Mesodermal cell (in vitro differentiated cells): Measurements from ENCODE around the gene NDFIP1. TPM values are rescaled to one million over a fixed set of nuclear protein-coding genes. Genes with fewer than 3 reads are reported as not detected.
A peak's percentile ranks its signal among the peaks of the same experiment; 100 is the strongest.

Experiments used
- H3K27ac ChIP-seq: 2 replicates; pipeline ENCODE4 v1.7.0; 2013; ENCODE audit warnings: mild to moderate bottlenecking, low read depth, low read length, moderate library complexity; ENCODE audit not compliant: severe bottlenecking
- H3K36me3 ChIP-seq: 2 replicates; pipeline ENCODE4 v1.7.1; 2013; ENCODE audit warnings: mild to moderate bottlenecking, low read length, moderate library complexity; ENCODE audit not compliant: control insufficient read depth, insufficient read depth
- H3K4me1 ChIP-seq: one replicate; pipeline ENCODE4 v1.7.1; 2013; ENCODE audit warnings: mild to moderate bottlenecking, low read length; ENCODE audit not compliant: insufficient read depth, control insufficient read depth, poor library complexity, severe bottlenecking
- H3K4me3 ChIP-seq: 2 replicates; pipeline ENCODE4 v1.7.0; 2013; ENCODE audit warnings: low read length, control low read depth, mild to moderate bottlenecking; ENCODE audit not compliant: insufficient read depth, poor library complexity, severe bottlenecking; ENCODE audit errors: extremely low read depth
- H3K9me3 ChIP-seq: 2 replicates; pipeline ENCODE4 v1.7.1; 2013; ENCODE audit warnings: mild to moderate bottlenecking, low read length, moderate library complexity; ENCODE audit not compliant: control insufficient read depth
- WGBS, 2 experiments: methylation state at CpG; one replicate each; pipeline ENCODE4 v1.1.5; 2013; ENCODE audit warnings: missing lambda C conversion rate in 2 of 2; ENCODE audit not compliant: insufficient coverage in 2 of 2; 5-methylcytosine and 5-hydroxymethylcytosine counted together
- polyA plus RNA-seq, 2 experiments: library from polyadenylated mRNA; stranded (reverse); fragments of 50-300 nt; gene quantifications; one replicate each; pipeline ENCODE4 v1.2.3, GENCODE V29; 2013

NDFIP1 gene, protein sequence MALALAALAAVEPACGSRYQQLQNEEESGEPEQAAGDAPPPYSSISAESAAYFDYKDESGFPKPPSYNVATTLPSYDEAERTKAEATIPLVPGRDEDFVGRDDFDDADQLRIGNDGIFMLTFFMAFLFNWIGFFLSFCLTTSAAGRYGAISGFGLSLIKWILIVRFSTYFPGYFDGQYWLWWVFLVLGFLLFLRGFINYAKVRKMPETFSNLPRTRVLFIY
- polyA plus RNA-seq (2013, experiment 1 of 2), result 46.7 TPM
- polyA plus RNA-seq (2013, experiment 2 of 2), result 49.4 TPM

- no peaks in the 10 kb centered on the region for H3K9me3 ChIP-seq
- H3K4me3 ChIP-seq, result peak within 1 kb of the TSS; percentile 83
- no peaks in the 10 kb centered on the region for H3K36me3 ChIP-seq
- H3K27ac ChIP-seq, result peak within 1 kb of the TSS; percentile 78
- WGBS, 2 experiments, result 4% methylated on average over 75 to 87 of the region's 103 CpGs
- no peaks in the 10 kb centered on the region for H3K4me1 ChIP-seq
These were observed at the start of gene NDFIP1 for GRCh38 chr5:142108432-142109330. Gene NDFIP1 (plus strand): TSS chr5:142108779. CDS start chr5:142108975, 196 bp downstream.

DNA sequence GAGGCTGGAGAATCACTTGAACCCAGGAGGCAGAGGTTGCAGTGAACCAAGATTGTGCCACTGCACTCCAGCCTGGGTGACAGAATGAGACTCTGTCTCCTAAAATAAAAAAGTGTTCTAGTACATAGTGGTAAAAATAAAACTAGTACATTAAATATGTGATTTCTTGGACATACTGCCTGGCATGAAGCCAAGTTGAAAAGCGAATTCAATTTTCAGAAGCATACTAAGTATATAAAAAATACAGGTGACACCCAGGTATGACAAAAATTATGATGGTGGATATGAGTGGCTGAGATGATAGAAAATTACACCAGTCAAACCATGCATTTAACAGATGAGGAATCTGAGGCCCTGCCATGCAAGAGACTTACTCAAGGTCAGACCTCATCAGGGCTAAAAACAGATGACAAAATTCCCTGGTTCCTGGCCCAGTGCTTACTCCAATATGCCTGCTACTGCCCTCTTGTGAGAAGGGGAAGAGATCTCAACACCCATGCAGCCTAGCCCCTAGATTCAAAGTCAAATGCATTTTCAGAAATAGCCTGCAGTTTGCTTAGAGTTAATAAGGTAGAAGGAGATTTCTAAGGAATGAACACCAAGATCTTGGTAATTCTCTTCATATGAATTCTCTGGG is 49.2 kb upstream of the NDFIP1 start:
- Histone ChIP-seq H3K9me3 (no peaks in the 10 kb centered on the region), H3K4me1 (peaks cover 11% of the 10 kb centered on the region)
- WGBS, 2 experiments, result no CpG with 5 or more reads among the region's 1 CpG

GRCh38 chr5:142063376-142063775 is 45.2 kb upstream of the NDFIP1 start:
- H3K9me3 ChIP-seq, result no peaks in the 10 kb centered on the region
- H3K27ac ChIP-seq, result peak overlapping the region; percentile 93
- WGBS, 2 experiments, result 80 to 83% methylated on average over 1 to 3 of the region's 4 CpGs
- peaks cover 11% of the 10 kb centered on the region for H3K4me1 ChIP-seq
- no peak overlapping the region for H3K4me3 ChIP-seq
- H3K36me3 ChIP-seq, result no peaks in the 10 kb centered on the region

More for the DNA sequence above, 49.2 kb upstream of the NDFIP1 start:
- Histone ChIP-seq H3K4me3 (no peak overlapping the region), H3K27ac (no peak overlapping the region), H3K36me3 (no peaks in the 10 kb centered on the region)

DNA sequence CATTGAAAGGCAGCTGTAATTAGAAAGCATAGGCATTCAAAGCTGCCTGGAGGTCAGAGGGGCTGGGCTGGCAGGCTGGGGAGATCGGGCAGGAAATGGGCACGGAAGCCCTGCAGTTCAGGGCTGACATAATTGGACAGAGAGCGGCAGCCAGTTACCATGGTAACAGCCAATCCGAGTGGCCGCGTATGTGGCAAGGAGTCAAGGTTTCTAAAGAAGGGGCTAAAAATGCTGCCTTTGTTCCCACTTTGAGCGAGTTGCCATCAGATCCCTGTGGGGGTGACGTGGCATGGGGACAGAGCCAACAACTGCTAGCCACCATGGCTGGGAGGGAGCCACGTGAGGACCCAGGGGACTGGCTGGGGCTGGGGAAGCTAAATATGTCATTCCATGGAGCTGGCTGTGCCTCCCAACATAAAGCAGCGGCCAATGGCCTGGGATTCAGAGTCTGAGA is 44.7 kb upstream of the NDFIP1 start:
- 21 to 27% methylated on average over 10 of the region's 10 CpGs for WGBS, 2 experiments

DNA sequence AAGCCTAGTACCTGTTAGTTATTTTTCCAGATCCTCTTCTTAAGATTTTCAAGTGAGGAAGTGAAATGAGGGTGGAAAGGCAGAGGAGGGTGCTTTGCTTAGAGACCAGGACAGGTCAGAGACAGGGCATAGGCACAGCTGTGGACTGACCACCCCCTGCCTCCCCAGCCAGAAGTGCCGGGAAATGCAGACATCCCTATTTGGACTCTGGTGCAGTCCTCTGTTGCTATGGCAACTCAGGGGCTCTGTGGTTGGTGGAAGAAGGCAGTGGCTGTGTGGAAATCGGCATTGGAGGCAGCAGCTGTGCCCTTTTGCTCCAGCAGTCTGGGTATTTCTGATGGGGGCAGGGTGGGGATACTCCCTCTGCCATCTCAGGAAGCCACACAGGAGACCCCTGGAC is 43.3 kb upstream of the NDFIP1 start:
- Histone ChIP-seq H3K9me3 (no peaks in the 10 kb centered on the region), H3K27ac (no peak overlapping the region), H3K4me3 (no peak overlapping the region), H3K36me3 (no peaks in the 10 kb centered on the region), H3K4me1 (peaks cover 11% of the 10 kb centered on the region)
- WGBS, 2 experiments, result 20 to 63% methylated on average over 1 of the region's 2 CpGs

More for the DNA sequence above, 44.7 kb upstream of the NDFIP1 start:
- H3K27ac ChIP-seq, result peak overlapping the region; percentile 93
- no peak overlapping the region for H3K4me3 ChIP-seq
- H3K9me3 ChIP-seq, result no peaks in the 10 kb centered on the region
- no peaks in the 10 kb centered on the region for H3K36me3 ChIP-seq
- H3K4me1 ChIP-seq, result peaks cover 11% of the 10 kb centered on the region

DNA sequence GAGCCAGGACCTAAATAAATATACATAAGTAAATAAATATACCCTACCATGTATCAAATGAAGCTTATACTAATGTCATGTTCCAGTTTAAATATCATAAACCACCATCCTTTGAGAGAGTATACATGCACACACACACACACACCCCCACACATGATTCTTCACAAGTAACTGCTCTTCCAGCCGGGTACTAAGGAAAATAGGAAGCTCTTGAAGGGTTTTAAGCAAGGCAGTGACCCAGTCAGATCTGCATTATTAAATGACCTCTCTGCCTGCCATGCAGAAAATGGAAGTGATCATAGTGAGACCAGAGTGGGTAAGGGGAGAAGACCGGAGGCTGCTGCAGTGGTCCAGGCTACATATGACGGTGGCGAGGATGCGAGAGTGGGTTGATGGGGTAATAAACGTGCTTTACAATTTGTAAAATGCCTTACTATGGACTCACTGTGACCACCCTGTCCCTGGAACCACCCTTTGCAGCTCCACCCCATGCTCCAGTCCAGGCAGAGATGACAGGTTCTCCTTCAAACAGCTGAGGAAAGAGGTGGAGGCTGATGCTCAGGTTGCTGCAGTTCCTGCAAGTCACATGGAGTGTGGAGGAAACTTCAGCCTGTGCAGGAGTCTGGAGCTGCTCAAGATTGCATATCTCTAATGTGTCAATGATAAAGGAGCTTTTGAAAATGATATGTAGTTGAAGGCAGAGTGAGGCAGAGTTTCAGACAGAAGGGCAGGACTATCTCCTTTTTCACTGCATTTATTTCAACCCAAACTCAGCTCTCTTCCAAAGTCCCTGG is 38.8 kb upstream of the NDFIP1 start:
- no peak overlapping the region for H3K27ac ChIP-seq
- WGBS, 2 experiments, result 93% methylated on average over 3 of the region's 6 CpGs
- H3K36me3 ChIP-seq, result no peaks in the 10 kb centered on the region
- no peaks in the 10 kb centered on the region for H3K9me3 ChIP-seq
- H3K4me3 ChIP-seq, result no peak overlapping the region
- no peaks in the 10 kb centered on the region for H3K4me1 ChIP-seq

DNA sequence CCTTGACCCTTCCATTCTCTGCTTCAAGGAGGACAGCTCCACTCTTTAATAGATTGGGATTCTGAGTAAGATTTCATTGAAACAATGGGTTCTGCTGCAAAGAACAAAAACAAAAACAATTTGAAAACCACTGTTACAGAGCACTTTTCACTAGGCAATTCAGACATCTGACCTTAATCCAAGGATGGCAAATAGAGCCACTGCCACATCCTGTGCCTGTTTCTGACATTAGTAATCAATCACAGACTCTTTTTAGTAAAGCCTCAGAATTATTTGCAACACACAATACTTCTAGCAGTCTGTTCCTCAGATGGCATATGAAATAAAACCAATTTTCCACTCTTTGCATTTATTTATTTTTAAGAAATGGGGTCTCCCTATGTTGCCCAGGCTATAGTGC is 37.8 kb upstream of the NDFIP1 start:
- Histone ChIP-seq H3K4me1 (no peaks in the 10 kb centered on the region), H3K36me3 (no peaks in the 10 kb centered on the region), H3K4me3 (no peak overlapping the region), H3K9me3 (no peaks in the 10 kb centered on the region), H3K27ac (no peak overlapping the region)

DNA sequence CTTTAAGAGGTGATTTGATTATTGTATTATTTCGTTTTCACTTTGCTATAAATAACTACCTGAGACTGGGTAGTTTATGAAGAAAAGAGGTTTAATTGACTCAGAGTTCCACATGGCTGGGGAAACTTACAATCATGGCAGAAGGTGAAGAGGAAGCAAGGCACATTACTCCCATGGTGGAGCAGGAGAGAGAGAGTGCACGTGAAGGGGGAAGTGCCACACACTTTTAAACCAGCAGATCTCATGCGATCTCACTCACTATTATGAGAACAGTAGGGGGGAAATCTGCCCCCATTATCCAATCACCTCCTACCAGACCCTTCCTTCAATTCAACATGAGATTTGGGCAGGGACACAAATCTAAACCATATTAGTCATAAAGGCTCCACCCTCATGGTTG is 36.1 kb upstream of the NDFIP1 start:
- Histone ChIP-seq H3K27ac (no peak overlapping the region), H3K4me3 (no peak overlapping the region), H3K4me1 (no peaks in the 10 kb centered on the region), H3K36me3 (no peaks in the 10 kb centered on the region), H3K9me3 (no peaks in the 10 kb centered on the region)
- no CpG with 5 or more reads among the region's 3 CpGs for WGBS, 2 experiments

GRCh38 chr5:142073362-142073988 is 35.1 kb upstream of the NDFIP1 start:
- WGBS, 2 experiments, result 100% methylated on average over 1 to 2 of the region's 2 CpGs
- Histone ChIP-seq H3K4me1 (no peaks in the 10 kb centered on the region), H3K9me3 (no peaks in the 10 kb centered on the region), H3K36me3 (no peaks in the 10 kb centered on the region), H3K27ac (no peak overlapping the region), H3K4me3 (no peak overlapping the region)

DNA sequence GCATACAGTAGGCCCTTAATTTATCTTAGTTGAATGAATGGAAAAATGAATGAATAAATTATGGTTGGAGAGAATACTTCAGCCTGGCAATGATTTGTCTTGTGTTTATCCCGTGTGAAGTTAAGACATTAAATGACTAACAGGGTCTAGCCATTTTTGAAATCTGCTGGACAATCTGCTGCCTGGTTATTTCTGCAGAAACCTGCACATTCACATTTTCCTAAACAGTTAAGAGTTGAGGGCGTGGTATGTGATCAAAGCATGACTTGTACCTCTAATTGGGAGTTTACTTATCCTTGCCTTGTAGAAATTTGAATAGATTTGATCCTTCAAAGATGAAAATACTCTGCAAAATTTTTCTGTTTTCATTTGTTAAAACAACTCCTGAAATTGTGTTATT is 34.6 kb upstream of the NDFIP1 start:
- H3K36me3 ChIP-seq, result no peaks in the 10 kb centered on the region
- no peaks in the 10 kb centered on the region for H3K9me3 ChIP-seq
- H3K27ac ChIP-seq, result no peak overlapping the region
- WGBS, 2 experiments, result 86% methylated on average over 1 of the region's 2 CpGs
- no peaks in the 10 kb centered on the region for H3K4me1 ChIP-seq
- H3K4me3 ChIP-seq, result no peak overlapping the region
